Naive B cell (primary cell): Measurements from ENCODE around the gene MORN1. TPM values are rescaled to one million over a fixed set of nuclear protein-coding genes. Genes with fewer than 3 reads are reported as not detected.

Source experiments
- ATAC-seq, 2 donors: fragments of 150-1000 bp; cut with Tn5 transposase; 2 replicates each; pipeline ENCODE4 v1.10.0; 2021; ENCODE audit warnings: low read depth in 2 of 2, mild to moderate bottlenecking in 2 of 2, moderate library complexity in 2 of 2
- DNase-seq: peaks from one replicate; pipeline ENCODE4 v3.0.0; 2022
- H3K27ac Mint-ChIP-seq, 6 donors: one replicate each; pipeline ENCODE4 v1.8.0; 2020 to 2022; ENCODE audit warnings: mild to moderate bottlenecking in 6 of 6, mixed read lengths in 6 of 6, moderate library complexity in 5 of 6, inconsistent platforms in 2 of 6
- H3K27me3 Mint-ChIP-seq, 3 donors: one replicate each; pipeline ENCODE4 v1.8.0; 2021 to 2022; ENCODE audit warnings: mixed read lengths in 3 of 3, mild to moderate bottlenecking in 1 of 3
- H3K36me3 Mint-ChIP-seq, 2 donors: one replicate each; pipeline ENCODE4 v1.8.0; 2020 to 2022; ENCODE audit warnings: mixed read lengths in 2 of 2, inconsistent platforms in 1 of 2, mild to moderate bottlenecking in 1 of 2
- H3K4me1 Mint-ChIP-seq, 3 donors: one replicate each; pipeline ENCODE4 v1.8.0; 2020 to 2022; ENCODE audit warnings: mixed read lengths in 3 of 3, inconsistent platforms in 1 of 3, mild to moderate bottlenecking in 1 of 3, moderate library complexity in 1 of 3
- H3K4me3 Mint-ChIP-seq, 8 donors: one replicate each; pipeline ENCODE4 v1.8.0; 2020 to 2022; ENCODE audit warnings: mild to moderate bottlenecking in 8 of 8, mixed read lengths in 8 of 8, moderate library complexity in 8 of 8, inconsistent platforms in 2 of 8
- H3K9me3 Mint-ChIP-seq, 7 donors: one replicate each; pipeline ENCODE4 v1.8.0; 2020 to 2022; ENCODE audit warnings: mixed read lengths in 7 of 7, mild to moderate bottlenecking in 5 of 7, inconsistent platforms in 2 of 7, moderate library complexity in 1 of 7
- polyA plus RNA-seq, 6 donors: library from polyadenylated mRNA; unstranded; fragments of 300-500 nt; fragmentation: Illumina TruSeq; gene quantifications; one replicate each; pipeline ENCODE4 v1.2.3, GENCODE V29; 2021; ENCODE audit warnings: low read depth in 6 of 6

The MORN1 gene
- polyA plus RNA-seq, 6 donors from 2014 or later = 0.29 to 7.1 (median 6.1) TPM

GRCh38 chr1:2313651-2314261 lies 77.6 kb downstream of the MORN1 start:
- peaks cover 23 to 32% (median 28%) of the 10 kb centered on the region in 3 donors for H3K4me1 Mint-ChIP-seq
- peak overlapping the region; percentile 33 to 95 (median 63) for H3K27ac Mint-ChIP-seq
- no peaks in the 10 kb centered on the region for H3K9me3 Mint-ChIP-seq
- H3K4me3 Mint-ChIP-seq = peak overlapping the region; percentile 53 to 80 (median 59)
- no peak for DNase-seq
- ATAC-seq = no peak
- H3K27me3 Mint-ChIP-seq = no peaks in the 10 kb centered on the region
- H3K36me3 Mint-ChIP-seq = no peaks in the 10 kb centered on the region

- Mint-ChIP-seq H3K4me3 (peak overlapping the region; percentile 37 to 88 (median 66)), H3K4me1 (peaks cover 25 to 36% (median 31%) of the 10 kb centered on the region in 3 donors), H3K36me3 (peaks cover 6 to 10% of the 10 kb centered on the region in 2 donors), H3K27ac (peak overlapping the region in 5 of 6 donors; percentile 86 to 95 (median 93)), H3K9me3 (no peaks in the 10 kb centered on the region), H3K27me3 (no peaks in the 10 kb centered on the region)
- ATAC-seq (no peak), DNase-seq (peak; percentile 64)
These were observed 78.6 kb downstream of the MORN1 start for GRCh38 chr1:2312515-2313301.

GRCh38 chr1:2312160-2312514 lies 79.2 kb downstream of the MORN1 start:
- H3K9me3 Mint-ChIP-seq = no peaks in the 10 kb centered on the region
- DNase-seq (no peak), ATAC-seq (peak in 1 of 2 donors; percentile 3)
- H3K36me3 Mint-ChIP-seq = peaks cover 11 to 12% of the 10 kb centered on the region in 2 donors
- peak overlapping the region in 7 of 8 donors; percentile 16 to 80 (median 56) for H3K4me3 Mint-ChIP-seq
- peaks cover 25 to 38% (median 33%) of the 10 kb centered on the region in 3 donors for H3K4me1 Mint-ChIP-seq
- H3K27me3 Mint-ChIP-seq = no peaks in the 10 kb centered on the region
- H3K27ac Mint-ChIP-seq = peak overlapping the region in 5 of 6 donors; percentile 72 to 95 (median 91)

GRCh38 chr1:2311184-2312032 lies 79.9 kb downstream of the MORN1 start:
- Mint-ChIP-seq H3K4me3 (peak overlapping the region in 5 of 8 donors; percentile 24 to 80 (median 65)), H3K27ac (peak overlapping the region; percentile 72 to 97 (median 92)), H3K27me3 (no peaks in the 10 kb centered on the region), H3K36me3 (peaks cover 11 to 12% of the 10 kb centered on the region in 2 donors), H3K4me1 (peaks cover 25 to 38% (median 29%) of the 10 kb centered on the region in 3 donors), H3K9me3 (no peaks in the 10 kb centered on the region)
- ATAC-seq = peak; percentile 56 to 61
- DNase-seq = peak; percentile 65

GRCh38 chr1:2310332-2311183 lies 80.8 kb downstream of the MORN1 start:
- peak overlapping the region in 5 of 6 donors; percentile 64 to 97 (median 93) for H3K27ac Mint-ChIP-seq
- DNase-seq (no peak), ATAC-seq (no peak)
- H3K9me3 Mint-ChIP-seq = no peaks in the 10 kb centered on the region
- peaks cover 12 to 17% of the 10 kb centered on the region in 2 donors for H3K36me3 Mint-ChIP-seq
- peak overlapping the region in 1 of 8 donors; percentile 23 for H3K4me3 Mint-ChIP-seq
- peaks cover 22 to 33% (median 27%) of the 10 kb centered on the region in 3 donors for H3K4me1 Mint-ChIP-seq
- no peaks in the 10 kb centered on the region for H3K27me3 Mint-ChIP-seq

GRCh38 chr1:2308844-2309243 lies 82.5 kb downstream of the MORN1 start:
- ATAC-seq (no peak), DNase-seq (no peak)
- peaks cover 21 to 29% (median 26%) of the 10 kb centered on the region in 3 donors for H3K4me1 Mint-ChIP-seq
- peaks cover 12 to 21% of the 10 kb centered on the region in 2 donors for H3K36me3 Mint-ChIP-seq
- H3K27me3 Mint-ChIP-seq = no peaks in the 10 kb centered on the region
- peak overlapping the region in 1 of 8 donors; percentile 3 for H3K4me3 Mint-ChIP-seq
- H3K27ac Mint-ChIP-seq = peak overlapping the region in 3 of 6 donors; percentile 44 to 86 (median 82)
- no peaks in the 10 kb centered on the region for H3K9me3 Mint-ChIP-seq

GRCh38 chr1:2307972-2308371 lies 83.4 kb downstream of the MORN1 start:
- no peak for DNase-seq
- H3K36me3 Mint-ChIP-seq = peaks cover 12 to 21% of the 10 kb centered on the region in 2 donors
- H3K27ac Mint-ChIP-seq = peak overlapping the region in 4 of 6 donors; percentile 18 to 82 (median 62)

GRCh38 chr1:2307064-2307605 lies 84.2 kb downstream of the MORN1 start:
- Mint-ChIP-seq H3K4me1 (peaks cover 13 to 24% (median 20%) of the 10 kb centered on the region in 3 donors), H3K36me3 (peaks cover 12 to 21% of the 10 kb centered on the region in 2 donors), H3K27ac (peak overlapping the region in 1 of 6 donors; percentile 82), H3K4me3 (peak overlapping the region in 1 of 8 donors; percentile 62), H3K27me3 (no peaks in the 10 kb centered on the region), H3K9me3 (no peaks in the 10 kb centered on the region)
- DNase-seq (no peak), ATAC-seq (no peak)

More at GRCh38 chr1:2307972-2308371, 83.4 kb downstream of the MORN1 start:
- Mint-ChIP-seq H3K27me3 (no peaks in the 10 kb centered on the region), H3K9me3 (no peaks in the 10 kb centered on the region), H3K4me1 (peaks cover 18 to 25% (median 19%) of the 10 kb centered on the region in 3 donors), H3K4me3 (peak overlapping the region in 2 of 8 donors; percentile 6 to 18)
- ATAC-seq = no peak

GRCh38 chr1:2306151-2306978 lies 85.0 kb downstream of the MORN1 start:
- no peaks in the 10 kb centered on the region for H3K27me3 Mint-ChIP-seq
- ATAC-seq = no peak
- peaks cover 12 to 21% of the 10 kb centered on the region in 2 donors for H3K36me3 Mint-ChIP-seq
- H3K27ac Mint-ChIP-seq = peak overlapping the region in 2 of 6 donors; percentile 47 to 66
- H3K9me3 Mint-ChIP-seq = no peaks in the 10 kb centered on the region
- peak overlapping the region in 1 of 8 donors; percentile 62 for H3K4me3 Mint-ChIP-seq
- DNase-seq = no peak
- peaks cover 19 to 27% (median 19%) of the 10 kb centered on the region in 3 donors for H3K4me1 Mint-ChIP-seq

GRCh38 chr1:2304921-2305681 lies 86.3 kb downstream of the MORN1 start:
- H3K4me3 Mint-ChIP-seq = no peak overlapping the region
- H3K27me3 Mint-ChIP-seq = no peaks in the 10 kb centered on the region
- ATAC-seq (no peak), DNase-seq (no peak)
- H3K36me3 Mint-ChIP-seq = peaks cover 12 to 21% of the 10 kb centered on the region in 2 donors
- peaks cover 17 to 36% (median 23%) of the 10 kb centered on the region in 3 donors for H3K4me1 Mint-ChIP-seq
- no peaks in the 10 kb centered on the region for H3K9me3 Mint-ChIP-seq
- peak overlapping the region in 2 of 6 donors; percentile 66 to 79 for H3K27ac Mint-ChIP-seq

GRCh38 chr1:2304282-2304681 lies 87.1 kb downstream of the MORN1 start:
- Mint-ChIP-seq H3K4me3 (no peak overlapping the region), H3K27ac (peak overlapping the region in 3 of 6 donors; percentile 11 to 99 (median 91)), H3K36me3 (peaks cover 12 to 21% of the 10 kb centered on the region in 2 donors), H3K9me3 (no peaks in the 10 kb centered on the region), H3K4me1 (peaks cover 19 to 42% (median 31%) of the 10 kb centered on the region in 3 donors), H3K27me3 (no peaks in the 10 kb centered on the region)
- DNase-seq (no peak), ATAC-seq (no peak)
